ENCODE measurements around the gene ANKMY1. TPM values are rescaled to one million over a fixed set of nuclear protein-coding genes. Genes with fewer than 3 reads are reported as not detected.
"Not testable (repeated sequence)": the region's sequence is repeated elsewhere in the genome, so short reads cannot be mapped to it uniquely, and the experiment has no call there.

ANKMY1 gene
- total RNA-seq, 2 experiments from 2014 or later, result 13.3 to 15.9 TPM

DNA sequence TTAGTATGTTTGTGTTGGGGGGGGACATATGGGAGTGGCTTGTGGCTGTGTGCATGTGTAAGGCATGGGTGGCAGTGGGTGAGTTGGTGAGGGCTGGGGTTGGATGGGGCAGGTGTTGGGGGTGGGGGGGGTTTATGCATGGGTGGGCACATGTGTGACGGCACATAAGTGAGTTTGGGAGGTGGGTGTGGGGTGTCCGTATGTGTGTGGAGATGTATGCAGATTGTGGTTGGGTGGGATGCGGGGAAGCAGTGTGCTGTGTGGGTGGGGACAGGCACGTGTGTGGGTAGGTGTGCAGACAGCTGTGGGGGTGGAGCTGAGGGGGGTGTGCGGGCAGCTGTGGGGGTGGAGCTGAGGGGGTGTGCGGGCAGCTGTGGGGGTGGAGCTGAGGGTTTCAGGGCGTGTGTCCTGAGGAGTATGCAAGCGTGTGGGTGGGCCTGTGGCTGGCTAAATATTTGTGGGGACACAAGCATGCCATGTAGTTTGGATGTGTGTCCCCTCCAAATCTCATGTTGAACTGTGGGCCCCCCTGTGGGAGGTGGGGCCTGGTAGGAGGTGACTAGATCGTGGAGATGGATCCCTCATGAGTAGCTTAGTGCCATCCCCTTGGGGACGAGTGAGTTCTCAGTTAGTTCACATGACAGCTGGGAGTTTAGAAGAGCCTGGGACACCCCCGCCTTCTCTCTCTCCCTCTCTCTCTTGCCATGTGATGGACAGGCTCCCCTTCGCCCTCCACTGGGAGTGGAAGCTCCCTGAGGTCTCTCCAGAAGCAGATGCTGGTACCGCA lies 59.4 kb downstream of the ANKMY1 start:
- peaks cover 4% of the 10 kb centered on the region for H3K9me3 Mint-ChIP-seq
- no peaks in the 10 kb centered on the region for H3K4me1 Mint-ChIP-seq
- no peak overlapping the region for H3K27ac Mint-ChIP-seq
- H3K4me3 Mint-ChIP-seq, result no peak overlapping the region
- no peak for DNase-seq
- no peaks in the 10 kb centered on the region for H3K27me3 Mint-ChIP-seq
- peaks cover 40% of the 10 kb centered on the region for H3K36me3 Mint-ChIP-seq

DNA sequence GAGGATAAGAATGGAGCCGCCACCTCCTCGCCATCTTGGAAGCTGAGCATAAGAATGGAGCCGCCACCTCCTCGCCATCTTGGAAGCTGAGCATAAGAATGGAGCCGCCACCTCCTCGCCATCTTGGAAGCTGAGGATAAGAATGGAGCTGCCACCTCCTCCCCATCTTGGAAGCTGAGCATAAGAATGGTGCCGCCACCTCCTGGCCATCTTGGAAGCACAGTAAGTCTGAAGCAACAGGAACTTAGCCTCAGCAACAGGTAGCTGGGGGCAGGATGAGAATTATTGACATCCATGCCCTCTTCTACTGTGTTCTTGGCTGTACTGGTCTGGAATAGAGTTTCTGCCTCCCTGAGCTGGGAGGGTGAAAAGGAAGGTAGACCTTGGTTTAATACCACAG lies 60.7 kb downstream of the ANKMY1 start:
- H3K4me3 Mint-ChIP-seq, H3K9me3 Mint-ChIP-seq, DNase-seq, H3K27ac Mint-ChIP-seq, H3K4me1 Mint-ChIP-seq, H3K27me3 Mint-ChIP-seq: not testable (repeated sequence)
- peaks cover 45% of the 10 kb centered on the region for H3K36me3 Mint-ChIP-seq

DNA sequence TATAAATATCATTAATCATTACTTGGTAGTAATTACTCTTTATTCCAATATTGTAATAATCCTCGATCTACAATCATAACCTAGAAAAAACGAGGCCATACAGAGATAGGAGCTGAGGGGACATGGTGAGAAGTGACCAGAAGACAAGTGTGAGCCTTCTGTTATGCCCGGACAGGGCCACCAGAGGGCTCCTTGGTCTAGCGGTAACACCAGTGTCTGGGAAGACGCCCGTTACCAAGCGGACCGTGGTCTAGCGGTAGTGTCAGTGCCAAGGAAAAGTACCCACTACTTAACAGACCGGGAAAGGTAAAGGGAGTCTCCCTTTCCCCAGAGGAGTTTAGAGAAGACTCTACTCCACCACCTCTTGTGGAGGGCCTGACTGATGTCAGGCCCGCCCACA lies 62.8 kb downstream of the ANKMY1 start:
- not testable (repeated sequence) for H3K27me3 Mint-ChIP-seq, H3K27ac Mint-ChIP-seq, DNase-seq, H3K4me1 Mint-ChIP-seq, H3K4me3 Mint-ChIP-seq
- Mint-ChIP-seq H3K9me3 (peaks cover 20% of the 10 kb centered on the region), H3K36me3 (peaks cover 54% of the 10 kb centered on the region)

DNA sequence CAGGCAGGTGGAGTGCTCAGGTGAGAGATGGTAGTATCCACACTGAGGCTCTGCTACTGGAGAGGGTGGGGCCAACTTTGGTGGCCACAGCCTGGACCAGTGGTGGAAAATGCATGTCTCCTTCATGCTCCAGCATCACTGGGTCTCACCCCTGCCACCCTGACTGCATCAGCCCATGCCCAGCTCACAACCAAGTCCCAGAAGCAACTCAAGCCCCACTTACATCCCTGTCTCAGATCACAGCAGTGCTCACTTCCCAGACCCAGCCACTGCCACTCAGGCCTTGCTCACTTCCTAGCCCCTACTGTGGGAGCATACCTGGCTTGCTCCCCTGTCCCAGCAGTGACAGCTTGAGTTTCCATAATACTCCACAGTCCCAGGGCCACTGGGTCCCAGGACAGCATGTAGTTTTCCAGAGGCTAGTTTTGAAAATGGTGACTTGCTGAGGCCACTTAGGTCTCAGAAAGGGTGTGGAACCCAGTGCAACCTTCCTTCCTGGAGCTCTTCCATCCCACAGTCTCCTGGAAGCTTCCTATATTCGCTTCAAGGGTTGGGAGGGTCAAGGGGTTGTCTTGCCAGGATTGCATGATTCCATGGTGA lies 63.5 kb downstream of the ANKMY1 start:
- H3K27ac Mint-ChIP-seq, result no peak overlapping the region
- H3K4me3 Mint-ChIP-seq, result no peak overlapping the region
- no peak for DNase-seq
- peaks cover 56% of the 10 kb centered on the region for H3K36me3 Mint-ChIP-seq
- H3K9me3 Mint-ChIP-seq, result peaks cover 23% of the 10 kb centered on the region
- H3K4me1 Mint-ChIP-seq, result no peaks in the 10 kb centered on the region
- no peaks in the 10 kb centered on the region for H3K27me3 Mint-ChIP-seq

DNA sequence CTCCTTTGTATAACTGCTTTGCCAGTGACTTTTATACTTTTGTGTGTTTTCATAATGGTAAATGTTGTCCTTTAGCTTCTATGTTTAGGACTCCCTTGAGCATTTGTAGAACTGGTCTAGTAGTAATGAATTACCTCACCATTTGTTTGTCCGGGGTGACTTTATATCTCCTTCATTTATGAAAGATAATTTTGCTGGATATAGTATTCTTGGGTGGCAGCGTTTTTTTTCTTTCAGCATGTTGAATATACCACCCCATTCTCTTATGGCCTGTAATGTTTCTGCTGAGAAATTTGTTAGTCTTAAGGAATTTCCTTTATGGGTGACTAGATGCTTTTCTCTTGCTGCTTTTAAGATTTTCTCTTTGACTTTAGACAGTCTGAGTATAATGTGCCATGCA lies 66.3 kb downstream of the ANKMY1 start:
- Mint-ChIP-seq H3K4me1 (no peaks in the 10 kb centered on the region), H3K27me3 (no peaks in the 10 kb centered on the region), H3K27ac (no peak overlapping the region), H3K36me3 (peaks cover 46% of the 10 kb centered on the region), H3K9me3 (peaks cover 44% of the 10 kb centered on the region), H3K4me3 (no peak overlapping the region)
- no peak for DNase-seq

DNA sequence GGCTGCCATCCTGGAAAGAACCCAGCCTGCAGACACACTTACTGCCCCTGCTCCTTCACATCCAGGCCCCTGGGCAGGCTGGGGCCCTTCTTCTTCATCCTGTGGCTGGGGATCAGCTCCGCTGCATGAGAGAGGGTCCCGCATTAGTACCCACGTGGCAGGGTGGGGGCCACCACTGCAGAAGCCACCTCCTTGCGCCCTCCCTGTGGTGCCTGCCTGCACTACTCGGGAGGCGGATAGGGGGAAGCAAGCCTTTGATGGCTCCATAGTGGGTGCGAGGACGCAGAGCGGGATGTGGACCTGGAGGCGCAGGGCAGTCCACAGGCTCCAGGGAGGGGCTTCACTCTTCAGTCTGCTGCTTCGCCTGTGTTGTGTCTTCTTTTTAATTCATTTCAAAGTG lies 75.6 kb downstream of the ANKMY1 start:
- Mint-ChIP-seq H3K27me3 (no peaks in the 10 kb centered on the region), H3K36me3 (peaks cover 18% of the 10 kb centered on the region), H3K9me3 (peaks cover 6% of the 10 kb centered on the region), H3K4me1 (no peaks in the 10 kb centered on the region), H3K27ac (no peak overlapping the region), H3K4me3 (no peak overlapping the region)
- no peak for DNase-seq

DNA sequence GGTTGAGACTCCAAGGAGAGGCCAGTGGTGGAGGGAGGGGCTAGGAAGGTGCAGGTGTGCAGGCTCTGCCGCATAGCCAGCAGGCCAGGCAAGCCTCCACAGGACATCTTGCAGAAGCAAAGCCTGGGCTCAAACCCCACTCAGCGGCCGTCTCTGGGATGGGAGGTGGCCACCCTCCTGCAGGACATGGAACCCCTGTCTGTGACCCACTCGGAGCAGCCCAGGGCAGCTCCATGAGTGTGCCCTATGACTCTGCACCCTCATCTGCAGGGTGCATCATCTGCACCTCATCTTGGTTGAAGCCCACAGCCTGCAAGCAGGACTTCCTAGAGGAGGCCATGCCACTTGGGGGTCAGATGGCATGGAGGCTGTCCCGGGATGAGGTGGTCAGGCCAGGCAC lies 76.1 kb downstream of the ANKMY1 start:
- Mint-ChIP-seq H3K9me3 (peaks cover 3% of the 10 kb centered on the region), H3K4me3 (no peak overlapping the region), H3K4me1 (no peaks in the 10 kb centered on the region), H3K36me3 (peaks cover 16% of the 10 kb centered on the region), H3K27ac (no peak overlapping the region), H3K27me3 (no peaks in the 10 kb centered on the region)
- DNase-seq, result no peak

DNA sequence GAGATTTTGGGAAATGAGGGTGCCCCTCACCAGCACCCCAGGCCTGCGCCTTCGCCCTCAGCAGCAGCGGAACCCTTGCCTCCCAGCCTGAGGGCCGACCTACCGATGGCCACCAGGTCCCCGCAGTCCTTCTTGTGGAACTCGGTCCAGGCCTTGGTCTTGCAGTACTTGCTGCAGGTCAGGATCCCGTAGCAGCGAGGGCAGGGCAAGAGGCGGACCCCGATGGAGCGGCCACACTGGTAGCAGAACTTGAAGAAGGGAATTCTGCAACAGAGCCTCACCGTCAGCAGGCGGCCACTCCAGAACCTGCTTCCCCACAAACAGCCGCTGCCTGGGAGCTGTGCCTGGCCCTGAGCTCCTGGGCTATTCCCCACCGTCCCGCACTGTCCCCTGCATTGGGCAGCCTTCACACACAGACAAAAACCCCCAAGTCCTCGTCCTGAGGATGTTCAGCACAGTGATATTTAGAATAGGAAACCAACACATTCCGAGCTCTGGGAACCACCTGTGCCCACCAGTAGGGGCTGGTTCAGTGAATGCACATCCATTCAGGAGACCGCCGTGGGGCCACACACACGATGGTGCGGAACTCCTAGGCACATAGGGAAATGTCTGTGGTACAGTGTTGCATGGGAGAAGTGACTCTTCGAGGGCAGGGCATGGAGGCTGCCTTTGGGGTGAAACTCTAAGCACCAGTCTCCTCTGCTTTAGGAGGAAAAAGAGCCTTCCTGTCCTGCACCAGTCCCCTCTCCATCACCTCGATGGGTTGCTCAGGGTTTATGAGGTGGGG lies 76.8 kb downstream of the ANKMY1 start:
- H3K4me1 Mint-ChIP-seq, result no peaks in the 10 kb centered on the region
- DNase-seq, result no peak

DNA sequence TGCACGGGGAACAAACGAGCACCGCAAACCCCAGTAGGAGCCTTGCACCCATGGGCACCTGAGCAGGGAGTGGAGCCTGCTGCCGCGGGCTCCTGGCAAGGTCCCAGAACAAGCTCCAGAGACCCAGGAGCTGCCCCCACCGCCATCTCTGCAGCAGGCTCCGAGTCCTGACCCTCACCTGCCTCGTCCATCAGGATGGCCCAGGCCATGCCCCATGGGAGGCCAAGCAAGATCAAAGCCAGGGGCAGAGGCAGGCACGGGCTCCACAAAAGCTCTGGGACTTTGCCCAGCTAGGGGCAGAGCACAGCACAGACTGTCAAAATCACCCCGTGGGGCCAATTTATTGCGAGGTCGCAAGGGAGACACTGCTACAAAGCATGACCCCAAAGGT lies 78.7 kb downstream of the ANKMY1 start:
- Mint-ChIP-seq H3K9me3 (peaks cover 10% of the 10 kb centered on the region), H3K4me3 (no peak overlapping the region), H3K4me1 (no peaks in the 10 kb centered on the region), H3K27me3 (no peaks in the 10 kb centered on the region), H3K36me3 (peaks cover 26% of the 10 kb centered on the region), H3K27ac (no peak overlapping the region)
- no peak for DNase-seq

More for the DNA sequence above, 76.8 kb downstream of the ANKMY1 start:
- no peak overlapping the region for H3K4me3 Mint-ChIP-seq
- H3K9me3 Mint-ChIP-seq, result peaks cover 8% of the 10 kb centered on the region
- H3K27ac Mint-ChIP-seq, result no peak overlapping the region
- H3K27me3 Mint-ChIP-seq, result no peaks in the 10 kb centered on the region
- H3K36me3 Mint-ChIP-seq, result peaks cover 22% of the 10 kb centered on the region

DNA sequence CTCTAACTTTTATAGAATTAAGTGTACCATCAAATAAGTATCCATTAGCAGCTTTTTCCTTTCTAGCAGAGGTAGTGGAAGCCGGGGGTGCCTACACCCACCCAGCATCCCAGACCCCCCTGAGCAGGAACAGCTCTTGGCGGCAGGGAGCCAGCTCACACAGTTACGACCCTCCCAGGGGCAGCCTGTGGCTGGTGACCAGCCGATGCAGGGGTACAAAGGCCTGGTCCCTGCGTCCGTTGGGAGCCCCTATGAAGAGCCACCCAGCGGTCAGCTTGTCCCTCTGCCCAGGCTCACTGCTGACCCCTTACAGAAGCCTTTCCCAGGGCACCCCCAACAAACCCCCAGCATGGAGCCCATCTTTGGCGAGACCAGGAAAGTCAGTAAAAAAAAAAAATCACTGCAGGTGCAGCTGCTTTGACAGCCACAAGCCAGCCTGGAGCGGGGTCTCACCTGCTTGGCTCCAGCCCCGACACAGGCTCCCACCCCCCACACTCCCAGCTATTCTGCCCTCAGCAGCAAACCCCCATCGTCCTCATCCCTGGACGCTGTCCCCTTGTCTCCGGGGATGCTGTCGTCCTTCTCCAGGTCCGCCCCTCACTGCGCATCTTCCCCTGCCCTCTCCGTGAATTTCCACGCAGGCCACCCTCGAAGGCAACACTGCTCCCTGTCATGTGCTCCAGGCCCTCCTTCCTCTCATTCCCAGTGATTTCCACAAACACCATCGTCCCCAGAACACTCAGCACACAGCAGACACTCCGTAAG lies 79.3 kb downstream of the ANKMY1 start:
- Mint-ChIP-seq H3K27ac (no peak overlapping the region), H3K27me3 (no peaks in the 10 kb centered on the region), H3K36me3 (peaks cover 23% of the 10 kb centered on the region), H3K4me1 (no peaks in the 10 kb centered on the region), H3K9me3 (peaks cover 10% of the 10 kb centered on the region), H3K4me3 (no peak overlapping the region)
- no peak for DNase-seq

DNA sequence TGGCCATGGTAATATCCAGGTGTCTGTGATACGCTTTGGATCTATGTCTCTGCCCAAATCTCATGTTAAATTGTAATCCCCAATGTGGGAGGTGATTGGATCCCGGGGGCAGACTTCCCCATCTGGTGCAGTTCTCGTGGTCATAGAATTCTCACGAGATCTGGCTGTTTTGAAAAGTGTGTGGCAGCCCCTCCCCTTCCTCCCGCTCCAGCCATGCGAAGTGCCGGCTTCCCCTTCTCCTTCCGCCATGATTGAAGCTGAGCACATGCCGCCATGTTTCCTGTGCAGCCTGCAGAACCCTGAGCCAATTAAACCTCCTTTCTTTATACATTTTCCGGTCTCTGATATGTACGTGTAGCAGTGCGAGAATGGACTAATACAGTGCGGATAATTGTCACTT lies 79.9 kb downstream of the ANKMY1 start:
- H3K36me3 Mint-ChIP-seq, result peaks cover 27% of the 10 kb centered on the region
- H3K9me3 Mint-ChIP-seq, result peaks cover 15% of the 10 kb centered on the region
- H3K27me3 Mint-ChIP-seq, result no peaks in the 10 kb centered on the region
- H3K4me1 Mint-ChIP-seq, result no peaks in the 10 kb centered on the region
- DNase-seq, result no peak
- H3K4me3 Mint-ChIP-seq, result no peak overlapping the region
- H3K27ac Mint-ChIP-seq, result no peak overlapping the region

DNA sequence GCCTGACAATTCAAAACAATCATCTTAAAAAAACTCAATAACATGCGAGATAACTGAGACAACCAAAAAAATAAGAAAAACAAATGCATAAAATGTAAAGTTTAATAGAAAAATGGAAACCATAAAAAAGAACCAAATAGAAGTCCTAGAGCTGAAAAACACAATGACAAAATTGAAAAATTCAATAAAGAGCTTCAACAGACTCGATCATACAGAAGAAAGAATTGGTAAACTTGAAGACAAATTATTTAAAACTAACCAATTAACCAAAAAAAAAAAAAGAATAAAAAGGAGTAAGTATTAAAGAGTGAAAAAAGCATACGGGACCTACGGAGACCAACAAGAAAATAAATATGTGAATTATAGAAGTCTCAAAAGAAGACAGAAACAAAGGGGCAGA lies 84.6 kb downstream of the ANKMY1 start:
- Mint-ChIP-seq H3K9me3 (peaks cover 15% of the 10 kb centered on the region), H3K36me3 (peaks cover 35% of the 10 kb centered on the region), H3K27me3 (no peaks in the 10 kb centered on the region), H3K4me3 (no peak overlapping the region), H3K27ac (no peak overlapping the region), H3K4me1 (no peaks in the 10 kb centered on the region)
- no peak for DNase-seq

DNA sequence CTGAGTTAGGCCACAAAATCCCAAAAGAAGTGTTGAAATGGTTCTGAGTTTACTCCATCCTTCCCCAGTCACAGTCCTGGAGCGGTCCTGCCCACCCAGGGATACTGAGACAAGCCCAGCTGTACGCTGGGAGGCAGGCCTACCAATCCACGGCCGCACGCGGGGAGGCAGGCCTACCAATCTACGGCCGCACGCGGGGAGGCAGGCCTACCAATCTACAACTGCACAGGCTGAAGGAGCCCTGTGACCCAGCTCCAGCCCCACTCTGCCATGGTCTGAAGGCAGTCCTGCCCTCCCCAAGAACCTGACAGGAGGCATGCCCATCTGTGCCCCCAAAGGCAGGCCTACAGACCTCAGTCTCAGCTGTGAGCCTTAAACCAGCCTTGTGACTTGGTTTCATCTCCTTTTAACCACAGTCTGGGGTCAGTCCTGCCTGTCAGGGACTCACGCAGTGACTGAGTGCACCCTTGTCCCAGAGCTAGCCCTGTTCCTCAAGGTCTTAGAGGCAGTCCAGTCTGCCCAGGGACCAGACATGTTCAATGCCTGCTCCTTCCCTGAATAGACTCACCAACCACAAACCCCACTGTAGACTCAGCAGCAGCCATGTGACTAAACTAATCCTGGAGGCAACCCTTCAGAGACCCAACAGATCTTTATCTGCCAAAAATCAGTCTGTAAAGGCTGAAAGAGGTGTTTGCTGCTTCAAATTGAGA lies 85.6 kb downstream of the ANKMY1 start:
- Mint-ChIP-seq H3K9me3 (peaks cover 15% of the 10 kb centered on the region), H3K27ac (no peak overlapping the region), H3K4me3 (no peak overlapping the region), H3K36me3 (peaks cover 32% of the 10 kb centered on the region), H3K27me3 (no peaks in the 10 kb centered on the region), H3K4me1 (no peaks in the 10 kb centered on the region)
- DNase-seq, result no peak

DNA sequence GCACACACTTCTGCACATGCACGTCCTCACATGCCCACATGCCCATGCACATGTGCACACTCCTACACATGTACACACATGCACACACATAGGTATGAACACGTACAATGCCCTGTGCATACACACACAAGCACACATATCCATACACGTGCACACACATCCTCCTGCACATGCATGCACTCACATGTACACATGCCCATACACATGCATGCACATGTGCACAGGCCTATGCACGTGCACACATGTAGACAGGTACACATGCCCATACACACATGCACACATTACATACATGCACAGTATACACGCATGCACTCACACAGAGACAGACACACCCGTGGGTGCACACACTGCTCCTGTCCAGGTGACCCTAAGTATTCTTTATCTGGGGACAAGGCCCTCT lies 88.0 kb downstream of the ANKMY1 start:
- Mint-ChIP-seq H3K4me1 (no peaks in the 10 kb centered on the region), H3K27me3 (no peaks in the 10 kb centered on the region), H3K36me3 (peaks cover 22% of the 10 kb centered on the region), H3K27ac (no peak overlapping the region), H3K4me3 (no peak overlapping the region), H3K9me3 (peaks cover 7% of the 10 kb centered on the region)
- no peak for DNase-seq

Measured in activated naive CD8-positive, alpha-beta T cell treated with anti-CD3 and anti-CD28 coated beads for 36 hours (primary cell).